Measurements from ENCODE around the gene TRHDE.
"Not testable (repeated sequence)": the region's sequence is repeated elsewhere in the genome, so short reads cannot be mapped to it uniquely, and the experiment has no call there.

Gene TRHDE

GRCh38 chr12:72448089-72448488 lies 175.9 kb downstream of the TRHDE start:
- DNase-seq: no peak

- no peak for DNase-seq
Measured at GRCh38 chr12:72448805-72449204, 176.6 kb downstream of the TRHDE start.

GRCh38 chr12:72453066-72453465 lies 180.9 kb downstream of the TRHDE start:
- no peak for DNase-seq

GRCh38 chr12:72453550-72453949 lies 181.4 kb downstream of the TRHDE start:
- no peak for DNase-seq

GRCh38 chr12:72464471-72464870 lies 192.3 kb downstream of the TRHDE start:
- DNase-seq: no peak

GRCh38 chr12:72465155-72465554 lies 193.0 kb downstream of the TRHDE start:
- DNase-seq: no peak

GRCh38 chr12:72465940-72466630 lies 193.9 kb downstream of the TRHDE start:
- no peak for DNase-seq

GRCh38 chr12:72467985-72468384 lies 195.8 kb downstream of the TRHDE start:
- DNase-seq: no peak

- no peak for DNase-seq
Measured at GRCh38 chr12:72468505-72468904, 196.3 kb downstream of the TRHDE start.

- DNase-seq: no peak
Measured at GRCh38 chr12:72471806-72472205, 199.6 kb downstream of the TRHDE start.

GRCh38 chr12:72472350-72472749 lies 200.2 kb downstream of the TRHDE start:
- DNase-seq: no peak

GRCh38 chr12:72476301-72476700 lies 204.1 kb downstream of the TRHDE start:
- no peak for DNase-seq

GRCh38 chr12:72485017-72485701 lies 213.0 kb downstream of the TRHDE start:
- no peak for DNase-seq

- DNase-seq: no peak
Measured at GRCh38 chr12:72491426-72491825, 219.3 kb downstream of the TRHDE start.

GRCh38 chr12:72493407-72493806 lies 221.2 kb downstream of the TRHDE start:
- DNase-seq: no peak

- no peak for DNase-seq
Measured at GRCh38 chr12:72498354-72498753, 226.2 kb downstream of the TRHDE start.

- DNase-seq: no peak
Measured at GRCh38 chr12:72499244-72499643, 227.1 kb downstream of the TRHDE start.

- DNase-seq: peak; percentile 51
Measured at GRCh38 chr12:72502546-72502945, 230.4 kb downstream of the TRHDE start.

GRCh38 chr12:72505227-72505626 lies 233.1 kb downstream of the TRHDE start:
- DNase-seq: no peak

GRCh38 chr12:72509891-72510290 lies 237.7 kb downstream of the TRHDE start:
- no peak for DNase-seq

- no peak for DNase-seq
Measured at GRCh38 chr12:72510772-72511171, 238.6 kb downstream of the TRHDE start.

- DNase-seq: no peak
Measured at GRCh38 chr12:72511498-72511897, 239.3 kb downstream of the TRHDE start.

- DNase-seq: peak; percentile 24
Measured at GRCh38 chr12:72511906-72512305, 239.7 kb downstream of the TRHDE start.

GRCh38 chr12:72520044-72520678 lies 248.0 kb downstream of the TRHDE start:
- not testable (repeated sequence) for DNase-seq

All from retina (tissue), 1 donor.